WERI-Rb-1 (cell line): ENCODE measurements around the gene ZAP70.
A peak's percentile ranks its signal among the peaks of the same experiment; 100 is the strongest.

Experiments
- DNase-seq: peaks from one replicate; pipeline ENCODE4 v3.0.0-alpha.2; 2020
- H3K27ac ChIP-seq: fragments of 250-450 bp; sonication (Bioruptor Pico); 2 replicates; pipeline ENCODE4 v1.5.1; 2020; ENCODE audit warnings: mild to moderate bottlenecking, moderate library complexity
- H3K27me3 ChIP-seq: fragments of 250-450 bp; sonication (Bioruptor Pico); 2 replicates; pipeline ENCODE4 v1.5.1; 2021; ENCODE audit warnings: mild to moderate bottlenecking, low read depth, moderate library complexity; ENCODE audit not compliant: insufficient read depth, severe bottlenecking
- H3K36me3 ChIP-seq: fragments of 250-450 bp; sonication (Bioruptor Pico); 2 replicates; pipeline ENCODE4 v1.5.1; 2020; ENCODE audit warnings: mild to moderate bottlenecking, moderate library complexity
- H3K4me3 ChIP-seq: 2 replicates; pipeline ENCODE4 v1.5.1; 2011; ENCODE audit warnings: low read depth, mild to moderate bottlenecking, control low read depth, low read length
- H3K9me3 ChIP-seq: fragments of 250-450 bp; sonication (Bioruptor Pico); 2 replicates; pipeline ENCODE4 v1.5.1; 2021; ENCODE audit warnings: mild to moderate bottlenecking, moderate library complexity; ENCODE audit not compliant: severe bottlenecking
- TF ChIP-seq, protein P1 (sequence below): IDR thresholded peaks from 2 replicates; pipeline ENCODE4 v1.5.1; 2011; ENCODE audit warnings: low read depth, mild to moderate bottlenecking, control low read depth, inconsistent platforms, low read length

The ZAP70 gene

DNA sequence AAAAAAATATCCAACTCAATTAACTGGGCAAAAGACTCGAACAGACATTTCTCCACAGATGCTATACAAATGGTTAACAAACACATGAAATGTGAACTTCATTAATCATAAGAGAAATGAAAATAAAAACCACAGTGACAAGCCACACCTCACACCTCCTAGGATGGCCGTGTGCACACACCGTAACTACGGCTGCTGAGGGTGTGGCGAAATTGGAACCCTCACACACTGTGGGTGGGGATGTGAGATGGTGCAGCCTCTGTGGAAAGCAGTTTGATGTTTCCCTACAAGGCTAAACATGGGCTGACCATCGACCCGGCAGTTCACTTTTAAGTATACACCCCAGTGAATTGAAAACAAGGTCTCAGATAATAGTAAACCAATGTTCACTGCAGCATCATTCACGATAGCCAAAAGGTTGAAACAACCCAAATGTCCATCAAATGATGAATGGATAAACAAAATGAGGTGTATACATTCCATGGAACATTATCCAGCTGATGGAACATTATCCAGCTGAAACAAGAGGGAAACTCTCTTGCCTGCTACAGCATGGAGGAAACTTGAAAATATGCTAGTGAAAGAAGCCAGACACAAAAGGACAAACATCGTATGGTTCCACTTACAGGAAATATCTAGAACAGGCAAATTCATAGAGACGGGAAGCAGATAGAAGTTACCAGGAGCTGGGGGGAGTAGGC is 32.2 kb downstream of the ZAP70 start:
- no peaks in the 10 kb centered on the region for H3K9me3 ChIP-seq
- H3K4me3 ChIP-seq: no peak overlapping the region
- DNase-seq: no peak
- peaks cover 5% of the 10 kb centered on the region for H3K36me3 ChIP-seq
- H3K27me3 ChIP-seq: no peaks in the 10 kb centered on the region
- TF ChIP-seq, protein P1, sequence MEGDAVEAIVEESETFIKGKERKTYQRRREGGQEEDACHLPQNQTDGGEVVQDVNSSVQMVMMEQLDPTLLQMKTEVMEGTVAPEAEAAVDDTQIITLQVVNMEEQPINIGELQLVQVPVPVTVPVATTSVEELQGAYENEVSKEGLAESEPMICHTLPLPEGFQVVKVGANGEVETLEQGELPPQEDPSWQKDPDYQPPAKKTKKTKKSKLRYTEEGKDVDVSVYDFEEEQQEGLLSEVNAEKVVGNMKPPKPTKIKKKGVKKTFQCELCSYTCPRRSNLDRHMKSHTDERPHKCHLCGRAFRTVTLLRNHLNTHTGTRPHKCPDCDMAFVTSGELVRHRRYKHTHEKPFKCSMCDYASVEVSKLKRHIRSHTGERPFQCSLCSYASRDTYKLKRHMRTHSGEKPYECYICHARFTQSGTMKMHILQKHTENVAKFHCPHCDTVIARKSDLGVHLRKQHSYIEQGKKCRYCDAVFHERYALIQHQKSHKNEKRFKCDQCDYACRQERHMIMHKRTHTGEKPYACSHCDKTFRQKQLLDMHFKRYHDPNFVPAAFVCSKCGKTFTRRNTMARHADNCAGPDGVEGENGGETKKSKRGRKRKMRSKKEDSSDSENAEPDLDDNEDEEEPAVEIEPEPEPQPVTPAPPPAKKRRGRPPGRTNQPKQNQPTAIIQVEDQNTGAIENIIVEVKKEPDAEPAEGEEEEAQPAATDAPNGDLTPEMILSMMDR: no peak
- H3K27ac ChIP-seq: no peak overlapping the region

DNA sequence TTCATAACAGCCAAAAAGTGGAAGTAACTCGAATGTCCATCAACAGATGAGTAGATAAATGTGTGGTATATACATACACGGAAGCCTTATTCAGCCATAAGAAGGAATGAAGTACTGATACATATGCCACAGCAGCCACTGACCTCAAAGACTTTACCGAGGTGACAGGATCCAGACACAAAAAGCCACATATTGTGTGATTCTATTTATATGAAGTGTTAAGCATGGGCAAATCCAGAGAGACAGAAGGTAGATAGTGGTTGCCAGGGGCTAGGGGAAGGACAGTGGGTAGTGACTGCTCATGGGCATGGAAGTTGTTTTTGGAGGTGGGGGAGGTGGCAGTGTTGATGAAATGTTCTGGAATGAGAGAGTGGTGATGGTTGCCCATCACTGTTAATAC is 33.9 kb downstream of the ZAP70 start:
- TF ChIP-seq, protein P1: no peak
- Histone ChIP-seq H3K36me3 (peaks cover 15% of the 10 kb centered on the region), H3K4me3 (no peak overlapping the region), H3K27me3 (no peaks in the 10 kb centered on the region), H3K27ac (peak overlapping the region; percentile 70), H3K9me3 (no peaks in the 10 kb centered on the region)
- no peak for DNase-seq

DNA sequence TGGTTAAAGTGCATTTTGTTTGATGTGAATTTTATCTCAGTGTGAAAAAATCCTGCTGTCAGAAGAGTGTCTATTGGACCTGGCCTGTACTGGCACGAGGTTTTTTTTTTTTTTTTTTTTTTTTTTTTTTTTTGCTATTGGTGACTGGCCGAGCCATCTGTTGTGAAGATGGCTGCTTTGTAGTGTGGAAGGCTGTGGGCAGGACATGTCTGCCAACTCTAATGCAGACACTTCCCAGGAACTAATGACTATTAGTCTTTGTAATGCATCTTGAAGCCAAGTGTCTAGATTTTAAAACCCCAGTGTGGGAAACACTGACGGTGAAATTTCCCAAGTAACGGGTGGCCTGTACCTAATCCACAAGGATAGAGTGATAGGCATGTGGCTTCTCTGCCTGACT is 34.3 kb downstream of the ZAP70 start:
- Histone ChIP-seq H3K27ac (peak overlapping the region; percentile 70), H3K27me3 (no peaks in the 10 kb centered on the region), H3K9me3 (no peaks in the 10 kb centered on the region), H3K4me3 (no peak overlapping the region), H3K36me3 (peaks cover 15% of the 10 kb centered on the region)
- TF ChIP-seq, protein P1: no peak
- DNase-seq: no peak

DNA sequence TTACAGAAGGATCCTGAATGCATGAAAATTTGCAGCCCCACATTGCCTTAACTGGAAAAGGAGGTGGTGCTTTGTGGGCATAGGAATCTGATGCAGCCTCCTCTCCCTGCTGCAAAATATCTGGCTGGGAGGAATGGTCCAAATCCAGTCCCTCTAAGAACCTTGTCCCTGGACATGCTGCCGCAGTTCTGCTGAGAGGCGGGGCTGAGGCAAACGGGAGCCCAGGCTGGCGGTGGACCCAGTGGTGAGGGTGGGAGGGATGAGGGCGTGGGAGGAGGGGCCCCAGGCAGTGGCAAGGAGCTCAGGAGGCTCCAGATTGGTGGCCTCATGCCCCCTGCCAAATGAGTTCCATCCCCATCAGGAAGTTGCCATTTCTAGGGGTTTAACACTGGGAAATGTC is 36.2 kb downstream of the ZAP70 start:
- H3K27ac ChIP-seq: no peak overlapping the region
- peaks cover 10% of the 10 kb centered on the region for H3K36me3 ChIP-seq
- TF ChIP-seq, protein P1: no peak
- no peaks in the 10 kb centered on the region for H3K9me3 ChIP-seq
- no peaks in the 10 kb centered on the region for H3K27me3 ChIP-seq
- DNase-seq: no peak
- no peak overlapping the region for H3K4me3 ChIP-seq

DNA sequence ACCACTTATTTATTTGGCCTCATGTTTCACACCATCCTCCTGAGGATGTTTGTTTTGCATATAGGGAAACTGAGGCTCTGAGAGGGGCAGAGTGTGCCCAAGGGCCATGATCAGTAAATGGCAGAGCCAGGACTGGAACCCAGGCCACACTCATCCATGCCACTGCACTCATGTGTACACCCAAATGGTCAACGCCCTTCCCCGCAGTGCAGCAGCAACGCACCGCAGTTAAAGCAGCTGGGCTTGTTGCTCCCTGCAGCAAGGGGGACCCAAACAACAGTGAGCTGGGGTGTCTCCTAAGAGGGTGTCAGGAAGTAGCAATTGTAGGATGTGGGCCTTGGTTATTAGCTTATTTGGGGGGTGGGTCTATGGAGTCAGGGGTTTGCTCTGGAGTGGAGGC is 36.6 kb downstream of the ZAP70 start:
- no peak overlapping the region for H3K27ac ChIP-seq
- H3K27me3 ChIP-seq: no peaks in the 10 kb centered on the region
- DNase-seq: no peak
- TF ChIP-seq, protein P1: no peak
- H3K36me3 ChIP-seq: peaks cover 11% of the 10 kb centered on the region
- H3K9me3 ChIP-seq: no peaks in the 10 kb centered on the region
- no peak overlapping the region for H3K4me3 ChIP-seq

DNA sequence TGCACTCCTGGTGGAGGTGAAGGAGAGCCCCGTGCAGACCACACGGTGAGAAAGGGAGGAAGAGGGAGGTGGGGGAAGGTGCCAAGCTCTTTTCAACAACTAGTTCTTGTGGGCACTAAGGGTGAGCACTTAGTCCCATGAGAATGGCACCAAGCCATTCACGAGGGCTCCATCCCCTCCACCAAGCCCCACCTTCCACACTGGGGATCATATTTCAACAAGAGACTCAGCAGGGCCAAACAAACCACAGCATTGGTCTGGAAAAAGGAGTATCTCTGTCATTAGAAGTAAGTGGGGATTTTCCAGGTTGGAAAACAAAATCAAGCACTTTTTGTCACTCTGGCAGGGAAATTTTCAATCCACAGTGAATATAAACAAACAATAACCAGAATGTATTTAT is 38.4 kb downstream of the ZAP70 start:
- H3K36me3 ChIP-seq: peaks cover 23% of the 10 kb centered on the region
- H3K27me3 ChIP-seq: no peaks in the 10 kb centered on the region
- H3K9me3 ChIP-seq: no peaks in the 10 kb centered on the region
- no peak for DNase-seq
- H3K27ac ChIP-seq: no peak overlapping the region
- H3K4me3 ChIP-seq: no peak overlapping the region
- TF ChIP-seq, protein P1: no peak
